ENCODE data around the gene RBM15B.
"Not testable (repeated sequence)": the region's sequence is repeated elsewhere in the genome, so short reads cannot be mapped to it uniquely, and the experiment has no call there.

Gene RBM15B

DNA sequence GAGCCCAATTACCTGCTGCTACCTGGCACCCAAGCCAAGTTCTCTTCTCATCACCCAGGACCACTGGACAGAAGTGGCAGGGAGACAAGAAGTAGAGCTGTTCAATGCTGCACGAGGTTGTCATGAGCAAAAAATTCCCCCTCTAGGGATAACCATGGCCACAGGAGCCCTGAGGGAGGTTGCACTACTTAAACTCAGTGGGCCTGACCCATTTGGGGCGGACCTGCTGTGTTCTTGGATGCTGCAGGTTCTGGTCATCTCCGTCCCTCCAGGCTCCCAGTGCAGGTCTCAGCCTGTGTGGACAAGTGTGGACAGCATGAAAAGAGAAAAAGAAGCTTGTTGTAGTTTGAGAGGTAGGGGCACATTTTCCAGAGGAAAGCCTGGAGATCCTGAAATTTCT is 32.1 kb upstream of the RBM15B start:
- Histone ChIP-seq H3K27ac (ENCODE audit: low read depth, low read length) (no peak overlapping the region), H3K9me3 (ENCODE audit: insufficient read depth, low read depth, low read length) (no peaks in the 10 kb centered on the region), H3K9ac (ENCODE audit: low read depth, low read length) (no peak overlapping the region), H3K4me3 (ENCODE audit: low read length) (no peak overlapping the region), H3K36me3 (ENCODE audit: insufficient read depth, low read length) (peaks cover 38% of the 10 kb centered on the region), H3K4me1 (ENCODE audit: insufficient read depth, low read length) (no peaks in the 10 kb centered on the region), H3K27me3 (ENCODE audit: insufficient read depth, low read length) (no peaks in the 10 kb centered on the region)
- 92% methylated on average over 3 of the region's 3 CpGs for WGBS

GRCh38 chr3:51360806-51361205 is 30.3 kb upstream of the RBM15B start:
- H3K9ac ChIP-seq (ENCODE audit: low read depth, low read length): no peak overlapping the region
- no peaks in the 10 kb centered on the region for H3K27me3 ChIP-seq (ENCODE audit: insufficient read depth, low read length)
- H3K36me3 ChIP-seq (ENCODE audit: insufficient read depth, low read length): peaks cover 38% of the 10 kb centered on the region
- H3K27ac ChIP-seq (ENCODE audit: low read depth, low read length): no peak overlapping the region
- WGBS: 95% methylated on average over 3 of the region's 3 CpGs
- H3K9me3 ChIP-seq (ENCODE audit: insufficient read depth, low read depth, low read length): no peaks in the 10 kb centered on the region
- H3K4me1 ChIP-seq (ENCODE audit: insufficient read depth, low read length): no peaks in the 10 kb centered on the region
- no peak overlapping the region for H3K4me3 ChIP-seq (ENCODE audit: low read length)

DNA sequence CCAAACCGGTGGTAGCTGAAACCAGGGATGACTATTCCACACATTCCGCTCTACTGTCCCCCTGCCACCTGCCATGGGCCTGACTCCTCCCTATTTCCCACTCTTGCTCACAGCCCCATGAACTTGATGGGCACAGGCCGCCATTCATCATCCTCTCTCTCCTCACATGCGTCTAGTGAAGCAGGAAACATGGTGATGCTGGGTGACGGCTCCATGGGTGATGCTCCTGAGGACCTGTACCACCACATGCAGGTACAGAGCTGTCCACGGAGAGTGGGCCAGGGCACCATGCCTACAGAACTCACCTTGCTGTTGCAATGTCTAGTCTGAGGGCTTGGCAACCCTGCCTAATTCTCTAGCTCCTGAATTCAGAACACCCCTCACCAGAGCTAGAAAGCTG is 29.3 kb upstream of the RBM15B start:
- H3K36me3 ChIP-seq (ENCODE audit: insufficient read depth, low read length): peaks cover 30% of the 10 kb centered on the region; the same call in 1 of the 2 replicates
- no peaks in the 10 kb centered on the region for H3K4me1 ChIP-seq (ENCODE audit: insufficient read depth, low read length)
- no peaks in the 10 kb centered on the region for H3K27me3 ChIP-seq (ENCODE audit: insufficient read depth, low read length)
- 92% methylated on average over 6 of the region's 6 CpGs for WGBS
- no peak overlapping the region for H3K4me3 ChIP-seq (ENCODE audit: low read length)
- no peaks in the 10 kb centered on the region for H3K9me3 ChIP-seq (ENCODE audit: insufficient read depth, low read depth, low read length)
- H3K27ac ChIP-seq (ENCODE audit: low read depth, low read length): no peak overlapping the region
- no peak overlapping the region for H3K9ac ChIP-seq (ENCODE audit: low read depth, low read length)

DNA sequence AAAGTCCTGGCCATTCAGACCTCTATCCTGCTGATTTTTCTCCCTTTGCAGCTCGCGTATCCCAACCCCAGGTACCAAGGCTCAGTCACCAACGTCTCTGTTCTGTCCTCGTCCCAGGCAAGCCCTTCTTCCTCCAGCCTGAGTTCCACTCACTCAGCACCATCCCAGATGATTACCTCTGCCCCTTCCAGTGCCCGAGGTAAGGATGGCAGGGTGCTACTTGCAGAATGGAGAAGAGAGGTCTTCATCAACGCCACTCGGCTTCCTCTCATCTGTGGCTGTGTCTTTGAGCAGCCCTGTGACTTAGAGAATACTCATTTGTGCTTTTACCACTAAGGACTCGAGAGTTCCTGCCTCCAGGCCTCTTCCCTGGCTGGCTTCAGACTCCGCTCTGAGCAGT is 28.6 kb upstream of the RBM15B start:
- no peaks in the 10 kb centered on the region for H3K27me3 ChIP-seq (ENCODE audit: insufficient read depth, low read length)
- no peak overlapping the region for H3K9ac ChIP-seq (ENCODE audit: low read depth, low read length)
- no peaks in the 10 kb centered on the region for H3K4me1 ChIP-seq (ENCODE audit: insufficient read depth, low read length)
- peaks cover 26% of the 10 kb centered on the region; the same call in 1 of the 2 replicates for H3K36me3 ChIP-seq (ENCODE audit: insufficient read depth, low read length)
- 92% methylated on average over 9 of the region's 9 CpGs for WGBS
- H3K9me3 ChIP-seq (ENCODE audit: insufficient read depth, low read depth, low read length): no peaks in the 10 kb centered on the region
- H3K4me3 ChIP-seq (ENCODE audit: low read length): no peak overlapping the region
- no peak overlapping the region for H3K27ac ChIP-seq (ENCODE audit: low read depth, low read length)

- 95% methylated on average over 8 of the region's 8 CpGs for WGBS
- H3K9ac ChIP-seq (ENCODE audit: low read depth, low read length): not testable (repeated sequence)
Measured at GRCh38 chr3:51368276-51368675, 22.8 kb upstream of the RBM15B start.

GRCh38 chr3:51371943-51372557 is 19.0 kb upstream of the RBM15B start:
- Histone ChIP-seq H3K9me3 (ENCODE audit: insufficient read depth, low read depth, low read length) (peaks cover 7% of the 10 kb centered on the region), H3K9ac (ENCODE audit: low read depth, low read length) (no peak overlapping the region), H3K4me3 (ENCODE audit: low read length) (no peak overlapping the region), H3K36me3 (ENCODE audit: insufficient read depth, low read length) (peaks cover 16% of the 10 kb centered on the region; the same call in 1 of the 2 replicates), H3K4me1 (ENCODE audit: insufficient read depth, low read length) (no peaks in the 10 kb centered on the region), H3K27ac (ENCODE audit: low read depth, low read length) (no peak overlapping the region), H3K27me3 (ENCODE audit: insufficient read depth, low read length) (no peaks in the 10 kb centered on the region)
- WGBS: 60% methylated on average over 4 of the region's 4 CpGs

More at GRCh38 chr3:51368276-51368675, 22.8 kb upstream of the RBM15B start:
- not testable (repeated sequence) for H3K27me3 ChIP-seq (ENCODE audit: insufficient read depth, low read length); H3K4me1 ChIP-seq (ENCODE audit: insufficient read depth, low read length); H3K27ac ChIP-seq (ENCODE audit: low read depth, low read length); H3K4me3 ChIP-seq (ENCODE audit: low read length); H3K9me3 ChIP-seq (ENCODE audit: insufficient read depth, low read depth, low read length); H3K36me3 ChIP-seq (ENCODE audit: insufficient read depth, low read length)

- no peaks in the 10 kb centered on the region for H3K9me3 ChIP-seq (ENCODE audit: insufficient read depth, low read depth, low read length)
- H3K27ac ChIP-seq (ENCODE audit: low read depth, low read length): no peak overlapping the region
- H3K9ac ChIP-seq (ENCODE audit: low read depth, low read length): no peak overlapping the region
- no peak overlapping the region for H3K4me3 ChIP-seq (ENCODE audit: low read length)
- no peaks in the 10 kb centered on the region for H3K4me1 ChIP-seq (ENCODE audit: insufficient read depth, low read length)
- H3K36me3 ChIP-seq (ENCODE audit: insufficient read depth, low read length): 0 out of 2 replicates have a peak, but pooled peaks cover 7% of the 10 kb centered on the region
- H3K27me3 ChIP-seq (ENCODE audit: insufficient read depth, low read length): no peaks in the 10 kb centered on the region
- WGBS: 93% methylated on average over 5 of the region's 5 CpGs
Measured at GRCh38 chr3:51373658-51374421, 17.2 kb upstream of the RBM15B start.

GRCh38 chr3:51374456-51374855 is 16.6 kb upstream of the RBM15B start:
- H3K36me3 ChIP-seq (ENCODE audit: insufficient read depth, low read length): 0 out of 2 replicates have a peak, but pooled peaks cover 7% of the 10 kb centered on the region
- H3K27me3 ChIP-seq (ENCODE audit: insufficient read depth, low read length): no peaks in the 10 kb centered on the region
- H3K9ac ChIP-seq (ENCODE audit: low read depth, low read length): no peak overlapping the region
- no peaks in the 10 kb centered on the region for H3K9me3 ChIP-seq (ENCODE audit: insufficient read depth, low read depth, low read length)
- WGBS: 95% methylated on average over 11 of the region's 11 CpGs
- H3K27ac ChIP-seq (ENCODE audit: low read depth, low read length): no peak overlapping the region
- no peaks in the 10 kb centered on the region for H3K4me1 ChIP-seq (ENCODE audit: insufficient read depth, low read length)
- H3K4me3 ChIP-seq (ENCODE audit: low read length): no peak overlapping the region

DNA sequence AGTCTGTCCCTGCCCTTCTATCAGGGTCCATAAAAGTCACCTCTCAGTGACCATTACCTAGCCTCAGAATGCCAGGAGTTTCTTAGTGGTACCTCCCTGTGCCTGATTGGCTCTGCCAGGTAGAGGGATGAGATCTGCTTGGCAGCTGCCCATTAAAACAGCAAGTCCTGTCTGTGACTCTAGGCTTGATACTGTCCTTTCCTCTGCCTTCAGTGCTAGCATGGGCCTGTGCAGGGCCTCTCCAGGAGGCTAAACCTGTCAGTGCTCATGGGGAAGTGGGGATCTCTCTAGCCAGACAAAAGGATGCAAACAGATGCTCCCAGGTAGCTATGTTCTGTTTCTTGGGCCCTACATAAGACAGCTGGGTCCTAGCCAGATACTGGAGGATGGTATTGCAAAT is 15.9 kb upstream of the RBM15B start:
- Histone ChIP-seq H3K36me3 (ENCODE audit: insufficient read depth, low read length) (0 out of 2 replicates have a peak, but pooled peaks cover 7% of the 10 kb centered on the region), H3K9ac (ENCODE audit: low read depth, low read length) (no peak overlapping the region), H3K4me3 (ENCODE audit: low read length) (no peak overlapping the region), H3K4me1 (ENCODE audit: insufficient read depth, low read length) (no peaks in the 10 kb centered on the region), H3K27me3 (ENCODE audit: insufficient read depth, low read length) (no peaks in the 10 kb centered on the region), H3K9me3 (ENCODE audit: insufficient read depth, low read depth, low read length) (no peaks in the 10 kb centered on the region), H3K27ac (ENCODE audit: low read depth, low read length) (no peak overlapping the region)

- no peaks in the 10 kb centered on the region for H3K27me3 ChIP-seq (ENCODE audit: insufficient read depth, low read length)
- 0 out of 2 replicates have a peak, but pooled peaks cover 7% of the 10 kb centered on the region for H3K36me3 ChIP-seq (ENCODE audit: insufficient read depth, low read length)
- H3K4me1 ChIP-seq (ENCODE audit: insufficient read depth, low read length): no peaks in the 10 kb centered on the region
- no peak overlapping the region for H3K9ac ChIP-seq (ENCODE audit: low read depth, low read length)
- H3K27ac ChIP-seq (ENCODE audit: low read depth, low read length): no peak overlapping the region
- WGBS: 95% methylated on average over 8 of the region's 8 CpGs
- no peaks in the 10 kb centered on the region for H3K9me3 ChIP-seq (ENCODE audit: insufficient read depth, low read depth, low read length)
- H3K4me3 ChIP-seq (ENCODE audit: low read length): no peak overlapping the region
Measured at GRCh38 chr3:51375571-51375970, 15.5 kb upstream of the RBM15B start.

- 94% methylated on average over 5 of the region's 5 CpGs for WGBS
- H3K27me3 ChIP-seq (ENCODE audit: insufficient read depth, low read length): no peaks in the 10 kb centered on the region
- 0 out of 2 replicates have a peak, but pooled peaks cover 7% of the 10 kb centered on the region for H3K36me3 ChIP-seq (ENCODE audit: insufficient read depth, low read length)
- H3K27ac ChIP-seq (ENCODE audit: low read depth, low read length): no peak overlapping the region
- no peaks in the 10 kb centered on the region for H3K9me3 ChIP-seq (ENCODE audit: insufficient read depth, low read depth, low read length)
- H3K9ac ChIP-seq (ENCODE audit: low read depth, low read length): no peak overlapping the region
- H3K4me1 ChIP-seq (ENCODE audit: insufficient read depth, low read length): peaks cover 2% of the 10 kb centered on the region
- H3K4me3 ChIP-seq (ENCODE audit: low read length): no peak overlapping the region
Measured at GRCh38 chr3:51378065-51378464, 13.0 kb upstream of the RBM15B start.
